CD4-positive, alpha-beta memory T cell (primary cell): ENCODE data around the gene SLC37A1. TPM values are rescaled to one million over a fixed set of nuclear protein-coding genes. Genes with fewer than 3 reads are reported as not detected.

Experiments
- CTCF ChIA-PET: fragments of 350-600 bp; sonication (Branson Sonifier 250); formaldehyde crosslinking; loops from one replicate; lab custom pipeline; 2021; ENCODE audit warnings: inconsistent platforms; ENCODE audit not compliant: partially characterized antibody; lab: Charles Lee
- POLR2A ChIA-PET: fragments of 350-600 bp; sonication (Branson Sonifier 250); formaldehyde crosslinking; loops from one replicate; lab custom pipeline; 2021; ENCODE audit not compliant: partially characterized antibody; lab: Charles Lee
- DNase-seq, 5 donors: peaks; one replicate each; pipeline versions ENCODE4 v3.0.0 to v3.0.0-alpha.2; 2020 to 2022; ENCODE audit warnings: mixed read lengths in 1 of 5
- H3K27ac ChIP-seq: one replicate; pipeline ENCODE4 v1.7.0; 2013; ENCODE audit warnings: low read depth, low read length
- H3K27me3 ChIP-seq: 2 replicates; pipeline ENCODE4 v1.7.0; 2013; ENCODE audit warnings: mild to moderate bottlenecking, low read length, moderate library complexity; ENCODE audit not compliant: insufficient read depth
- H3K36me3 ChIP-seq: 2 replicates; pipeline ENCODE4 v1.7.0; 2013; ENCODE audit warnings: mild to moderate bottlenecking, low read length, moderate library complexity; ENCODE audit not compliant: insufficient read depth
- H3K4me1 ChIP-seq: 2 replicates; pipeline ENCODE4 v1.7.0; 2013; ENCODE audit warnings: mild to moderate bottlenecking, low read length, moderate library complexity; ENCODE audit not compliant: insufficient read depth
- H3K4me3 ChIP-seq, 2 donors: one replicate each; pipeline ENCODE4 v1.7.0; 2013; ENCODE audit warnings: low read length in 2 of 2, mild to moderate bottlenecking in 1 of 2
- H3K9me3 ChIP-seq, 2 donors: one replicate each; pipeline ENCODE4 v1.7.0; 2013; ENCODE audit warnings: low read length in 2 of 2, control low read depth in 1 of 2; ENCODE audit not compliant: control insufficient read depth in 1 of 2
- H3K27ac Mint-ChIP-seq, 7 donors: one replicate each; pipeline ENCODE4 v1.8.0; 2020 to 2021; ENCODE audit warnings: mixed read lengths in 7 of 7, mild to moderate bottlenecking in 6 of 7, inconsistent platforms in 3 of 7, moderate library complexity in 3 of 7
- H3K27me3 Mint-ChIP-seq, 2 donors: one replicate each; pipeline ENCODE4 v1.8.0; 2020 to 2021; ENCODE audit warnings: mixed read lengths in 2 of 2
- H3K36me3 Mint-ChIP-seq, 2 donors: one replicate each; pipeline ENCODE4 v1.8.0; 2020 to 2021; ENCODE audit warnings: mixed read lengths in 2 of 2, inconsistent platforms in 1 of 2, mild to moderate bottlenecking in 1 of 2
- H3K4me1 Mint-ChIP-seq, 4 donors: one replicate each; pipeline ENCODE4 v1.8.0; 2020 to 2021; ENCODE audit warnings: mixed read lengths in 4 of 4, mild to moderate bottlenecking in 1 of 4
- H3K4me3 Mint-ChIP-seq, 8 donors: one replicate each; pipeline ENCODE4 v1.8.0; 2020 to 2021; ENCODE audit warnings: mixed read lengths in 8 of 8, mild to moderate bottlenecking in 7 of 8, moderate library complexity in 6 of 8, inconsistent platforms in 3 of 8
- H3K9me3 Mint-ChIP-seq, 8 donors: one replicate each; pipeline ENCODE4 v1.8.0; 2020 to 2021; ENCODE audit warnings: mixed read lengths in 8 of 8, mild to moderate bottlenecking in 5 of 8, inconsistent platforms in 3 of 8, moderate library complexity in 1 of 8
- intact Hi-C: fragments of 100-400 bp; cut with micrococcal nuclease; formaldehyde crosslinking; loops from one replicate; pipeline ENCODE4 v1.15.1; 2023
- polyA plus RNA-seq, 2 donors: library from polyadenylated mRNA; unstranded; fragments of 300-500 nt; fragmentation: Illumina TruSeq; gene quantifications; one replicate each; pipeline ENCODE4 v1.2.3, GENCODE V29; 2021
- total RNA-seq, 2 experiments: library from RNA; stranded (reverse); gene quantifications; one replicate each; pipeline ENCODE4 v1.2.3, GENCODE V29; 2021

SLC37A1 gene
- total and polyA plus RNA-seq, 4 experiments from 2014 or later: 4.7 to 18.5 (median 12.6) TPM

DNA sequence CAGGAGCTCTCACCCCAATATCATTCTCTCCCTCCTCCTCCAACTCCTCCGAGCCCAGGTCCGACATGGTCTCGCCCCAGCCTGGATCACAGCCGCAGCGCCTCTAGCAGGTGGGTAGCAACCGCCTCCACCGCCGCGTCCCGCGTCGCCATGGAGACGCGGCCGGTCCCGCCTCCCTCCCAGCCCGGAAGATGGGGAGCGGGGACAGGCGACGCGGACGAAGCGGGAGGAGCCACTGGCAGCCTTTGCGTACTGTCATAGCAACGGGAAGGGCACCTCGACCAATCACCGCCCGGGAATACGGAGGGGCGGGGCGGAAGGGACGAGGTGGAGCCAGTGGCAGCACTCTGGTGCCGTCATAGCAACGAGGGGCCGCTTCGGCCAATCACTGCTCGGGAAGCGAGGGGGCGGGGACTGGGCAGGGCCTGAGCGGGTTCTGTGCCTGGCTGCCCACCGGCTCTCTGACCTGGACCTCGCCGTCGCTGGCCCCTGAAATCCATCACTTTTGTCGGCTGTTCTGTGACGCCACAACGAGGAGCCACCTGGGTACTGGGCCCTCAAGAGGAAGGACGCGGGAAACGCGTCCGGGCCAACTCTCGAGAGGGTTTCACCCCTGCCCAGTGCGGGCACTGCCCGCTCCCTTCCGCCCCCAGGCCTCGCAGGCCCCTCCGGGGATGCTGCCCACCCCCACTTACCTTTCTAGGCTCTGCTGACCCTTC lies 17.4 kb upstream of the SLC37A1 start, which contains the start of gene RSPH1:
Gene RSPH1, minus strand, starts transcription at position 105 of the 719 bp plus-strand sequence. Its CDS starts 38 bp downstream, at position 67.
- H3K27me3 Mint-ChIP-seq: peaks cover 2 to 6% of the 10 kb centered on the region in 2 donors
- Histone ChIP-seq H3K9me3 (no peaks in the 10 kb centered on the region), H3K4me3 (peak within 1 kb of the TSS; percentile 60 to 71), H3K36me3 (no peaks in the 10 kb centered on the region), H3K27ac (peak within 1 kb of the TSS; percentile 79), H3K4me1 (peaks cover 15% of the 10 kb centered on the region), H3K27me3 (no peaks in the 10 kb centered on the region)
- ChIA-PET POLR2A (interaction anchor here (0.9 to 1.8 kb wide), 6 partner anchors 18 to 280 kb away, joined by 3 to 8 read pairs (median 4); partner anchors contain the start of gene SLC37A1), CTCF (no interaction called here)
- no peaks in the 10 kb centered on the region for H3K9me3 Mint-ChIP-seq
- no peaks in the 10 kb centered on the region for H3K36me3 Mint-ChIP-seq
- peak within 1 kb of the TSS; percentile 86 to 96 (median 92) for H3K4me3 Mint-ChIP-seq
- peak; percentile 99 for DNase-seq
- peaks cover 8 to 20% (median 15%) of the 10 kb centered on the region in 4 donors for H3K4me1 Mint-ChIP-seq
- intact Hi-C loops: loop anchor here (1.0 to 10.0 kb wide), 6 partner anchors 17 to 486 kb away; partner anchors contain the start of genes NDUFV3, PKNOX1, SLC37A1 and ZBTB21
- peak within 1 kb of the TSS; percentile 82 to 97 (median 94) for H3K27ac Mint-ChIP-seq

DNA sequence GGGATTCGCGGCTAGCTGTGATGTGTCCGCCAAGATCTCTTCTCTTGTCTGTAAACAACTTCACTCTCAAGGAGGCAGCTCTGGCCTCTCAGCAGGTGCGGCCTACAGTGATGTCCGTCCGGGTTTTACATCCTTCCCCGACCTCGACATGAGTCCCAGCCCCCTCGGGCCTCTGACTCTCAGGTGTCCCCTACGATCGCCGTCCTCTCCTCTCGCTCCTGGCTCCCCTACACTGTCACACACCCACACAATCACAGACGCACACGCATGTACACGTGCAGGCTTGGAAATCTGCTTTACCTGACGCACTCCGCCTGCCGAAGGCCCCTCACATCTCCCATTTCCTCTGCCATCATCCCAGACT lies 16.8 kb upstream of the SLC37A1 start:
- Mint-ChIP-seq H3K36me3 (no peaks in the 10 kb centered on the region), H3K27ac (peak overlapping the region; percentile 82 to 97 (median 94)), H3K4me1 (peaks cover 8 to 20% (median 15%) of the 10 kb centered on the region in 4 donors), H3K9me3 (no peaks in the 10 kb centered on the region), H3K4me3 (peak overlapping the region; percentile 86 to 96 (median 92)), H3K27me3 (peaks cover 4 to 6% of the 10 kb centered on the region in 2 donors)
- Histone ChIP-seq H3K36me3 (no peaks in the 10 kb centered on the region), H3K4me1 (peaks cover 15% of the 10 kb centered on the region), H3K9me3 (no peaks in the 10 kb centered on the region), H3K27ac (peak overlapping the region; percentile 79), H3K4me3 (peak overlapping the region; percentile 60 to 71), H3K27me3 (no peaks in the 10 kb centered on the region)
- ChIA-PET POLR2A (interaction anchor here (1.0 to 1.8 kb wide), 4 partner anchors 17 to 280 kb away, joined by 3 to 8 read pairs (median 4); partner anchors contain the start of gene SLC37A1), CTCF (no interaction called here)
- DNase-seq: peak in 1 of 5 donors; percentile 48
- intact Hi-C loops: loop anchor here (1.0 to 10.0 kb wide), 6 partner anchors 16 to 487 kb away; partner anchors contain the start of genes NDUFV3, PKNOX1, SLC37A1 and ZBTB21

- Histone ChIP-seq H3K9me3 (no peaks in the 10 kb centered on the region), H3K27ac (no peak overlapping the region), H3K4me1 (peaks cover 15% of the 10 kb centered on the region), H3K27me3 (no peaks in the 10 kb centered on the region), H3K4me3 (no peak overlapping the region), H3K36me3 (no peaks in the 10 kb centered on the region)
- Mint-ChIP-seq H3K9me3 (no peaks in the 10 kb centered on the region), H3K4me1 (peaks cover 8 to 20% (median 13%) of the 10 kb centered on the region in 4 donors), H3K27me3 (peaks cover 4 to 6% of the 10 kb centered on the region in 2 donors), H3K4me3 (no peak overlapping the region), H3K27ac (no peak overlapping the region), H3K36me3 (no peaks in the 10 kb centered on the region)
- POLR2A ChIA-PET: interaction anchor here (1.8 kb wide), 1 partner anchor 29 kb away, joined by 8 read pairs; no protein-coding TSS in a partner anchor
- DNase-seq: no peak
- CTCF ChIA-PET: no interaction called here
- intact Hi-C loops: loop anchor here (5.0 to 10.0 kb wide), 2 partner anchors 36 to 397 kb away; partner anchors contain the start of gene NDUFV3
Observed at GRCh38 chr21:42498012-42498411, 15.6 kb upstream of the SLC37A1 start.

- no peak overlapping the region for H3K4me3 Mint-ChIP-seq
- H3K36me3 Mint-ChIP-seq: no peaks in the 10 kb centered on the region
- Histone ChIP-seq H3K4me1 (peaks cover 15% of the 10 kb centered on the region), H3K27me3 (no peaks in the 10 kb centered on the region), H3K36me3 (no peaks in the 10 kb centered on the region), H3K9me3 (no peaks in the 10 kb centered on the region), H3K4me3 (no peak overlapping the region), H3K27ac (no peak overlapping the region)
- POLR2A ChIA-PET: interaction anchor here (1.1 kb wide), 1 partner anchor 28 kb away, joined by 3 read pairs; no protein-coding TSS in a partner anchor
- DNase-seq: no peak
- CTCF ChIA-PET: no interaction called here
- H3K27ac Mint-ChIP-seq: no peak overlapping the region
- H3K9me3 Mint-ChIP-seq: no peaks in the 10 kb centered on the region
- peaks cover 8 to 23% (median 13%) of the 10 kb centered on the region in 4 donors for H3K4me1 Mint-ChIP-seq
- intact Hi-C loops: loop anchor here (5.0 to 10.0 kb wide), 2 partner anchors 37 to 395 kb away; partner anchors contain the start of gene NDUFV3
- peaks cover 4 to 6% of the 10 kb centered on the region in 2 donors for H3K27me3 Mint-ChIP-seq
Observed at GRCh38 chr21:42499444-42500112, 14.1 kb upstream of the SLC37A1 start.

- ChIA-PET POLR2A (interaction anchor here (1.1 kb wide), 1 partner anchor 27 kb away, joined by 3 read pairs; no protein-coding TSS in a partner anchor), CTCF (no interaction called here)
- Histone ChIP-seq H3K4me3 (no peak overlapping the region), H3K27ac (no peak overlapping the region), H3K36me3 (no peaks in the 10 kb centered on the region), H3K4me1 (peaks cover 14% of the 10 kb centered on the region), H3K9me3 (no peaks in the 10 kb centered on the region), H3K27me3 (no peaks in the 10 kb centered on the region)
- H3K27ac Mint-ChIP-seq: no peak overlapping the region
- peaks cover 4 to 6% of the 10 kb centered on the region in 2 donors for H3K27me3 Mint-ChIP-seq
- no peak for DNase-seq
- H3K9me3 Mint-ChIP-seq: no peaks in the 10 kb centered on the region
- H3K4me3 Mint-ChIP-seq: no peak overlapping the region
- intact Hi-C loops: no loop called here
- H3K4me1 Mint-ChIP-seq: peaks cover 8 to 23% (median 14%) of the 10 kb centered on the region in 4 donors
- no peaks in the 10 kb centered on the region for H3K36me3 Mint-ChIP-seq
Observed at GRCh38 chr21:42500225-42500624, 13.4 kb upstream of the SLC37A1 start.

- no peak overlapping the region for H3K4me3 ChIP-seq
- H3K27me3 ChIP-seq: no peaks in the 10 kb centered on the region
- intact Hi-C loops: no loop called here
- POLR2A ChIA-PET: interaction anchor here (1.1 kb wide), 1 partner anchor 27 kb away, joined by 3 read pairs; no protein-coding TSS in a partner anchor
- no peak overlapping the region for H3K27ac ChIP-seq
- H3K36me3 Mint-ChIP-seq: no peaks in the 10 kb centered on the region
- H3K9me3 ChIP-seq: no peaks in the 10 kb centered on the region
- DNase-seq: no peak
- H3K27me3 Mint-ChIP-seq: peaks cover 4 to 6% of the 10 kb centered on the region in 2 donors
- no peak overlapping the region for H3K27ac Mint-ChIP-seq
- no peak overlapping the region for H3K4me3 Mint-ChIP-seq
- no peaks in the 10 kb centered on the region for H3K36me3 ChIP-seq
- no peaks in the 10 kb centered on the region for H3K9me3 Mint-ChIP-seq
- peaks cover 6 to 19% (median 11%) of the 10 kb centered on the region in 4 donors for H3K4me1 Mint-ChIP-seq
- H3K4me1 ChIP-seq: peaks cover 9% of the 10 kb centered on the region
- CTCF ChIA-PET: no interaction called here
Observed at GRCh38 chr21:42500736-42501135, 12.9 kb upstream of the SLC37A1 start.
